Posterior cingulate gyrus (tissue), 11 donors: Measurements from ENCODE around the gene TNFRSF25.
"Not testable (repeated sequence)": the region's sequence is repeated elsewhere in the genome, so short reads cannot be mapped to it uniquely, and the experiment has no call there.

Source experiments
- DNase-seq, 10 donors: peaks; one replicate each; pipeline versions ENCODE4 v3.0.0 to v3.0.0-alpha.2; 2020 to 2021; ENCODE audit warnings: mixed read lengths in 3 of 10
- intact Hi-C: fragments of 100-400 bp; cut with DNase I; formaldehyde crosslinking; loops from one replicate; pipeline ENCODE4 v1.15.1; 2023

The TNFRSF25 gene

DNA sequence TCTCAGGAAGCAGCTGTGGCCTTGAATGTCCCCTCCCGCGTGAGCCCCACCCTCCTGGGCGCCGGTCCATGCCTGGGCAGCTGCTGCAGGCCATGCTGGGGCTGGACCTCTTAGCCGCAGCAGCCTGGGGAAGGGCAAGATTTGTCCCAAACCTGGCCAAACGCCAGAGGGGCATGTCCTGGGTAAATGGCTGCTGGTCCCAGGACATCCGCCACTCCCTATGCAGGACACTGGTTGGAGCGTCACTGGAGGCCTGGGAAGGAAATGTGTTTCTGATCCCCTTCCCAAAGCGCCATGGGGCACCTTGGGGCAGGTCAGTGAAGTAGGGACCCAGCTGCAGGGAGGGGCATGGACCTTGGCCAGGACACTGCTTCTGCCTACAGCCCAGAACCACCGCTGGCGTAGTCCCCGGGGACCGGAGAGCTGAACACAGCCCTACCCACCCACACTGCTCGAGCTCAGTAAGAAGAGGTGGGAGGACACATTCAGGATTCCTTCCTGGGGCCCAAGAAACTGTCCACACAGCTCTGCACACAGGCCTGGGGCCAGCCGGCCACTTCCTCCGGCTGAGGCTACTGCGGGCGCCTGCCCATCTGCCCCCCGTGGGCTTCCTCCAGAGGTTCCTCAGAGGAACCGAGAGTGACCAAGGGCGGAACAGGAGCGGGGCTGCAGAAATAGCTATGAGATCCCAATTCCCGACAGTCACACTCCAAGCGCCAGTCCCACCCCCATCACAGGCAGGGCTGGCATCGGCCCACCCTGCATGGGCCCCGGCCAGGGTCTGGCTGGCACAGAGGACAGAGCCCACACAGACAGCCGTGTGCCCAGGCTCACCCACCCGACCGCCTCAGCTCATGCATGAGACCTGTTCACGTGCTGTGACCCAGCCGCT is 36.3 kb upstream of the TNFRSF25 start:
- intact Hi-C loops: no loop called here
- peak in 5 of 10 donors; percentile 35 to 91 (median 40) for DNase-seq

DNA sequence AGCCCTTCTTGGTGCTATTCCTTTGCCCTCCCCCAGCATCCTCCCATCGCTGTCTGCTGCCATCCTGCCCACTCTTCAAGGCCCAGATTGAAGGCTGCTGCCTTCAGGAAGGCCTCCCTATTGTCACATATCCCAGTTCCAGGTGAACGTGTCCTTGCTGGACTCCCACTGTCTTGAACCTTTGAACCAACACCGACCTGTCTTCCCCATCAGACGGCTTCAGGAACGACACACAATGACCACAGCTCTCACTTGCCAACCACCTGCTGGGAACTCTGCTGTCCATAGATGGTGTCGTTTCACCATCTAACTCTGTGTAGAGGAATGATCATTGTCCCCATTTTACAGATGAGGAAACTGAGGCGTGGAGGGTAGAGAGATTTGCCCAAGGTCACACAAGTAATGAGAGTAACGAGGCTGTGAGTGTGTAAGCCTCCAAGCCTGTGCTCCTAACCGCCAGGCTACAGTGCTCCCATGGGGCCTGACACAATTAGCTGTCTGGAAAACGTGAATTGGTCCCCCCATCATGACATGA is 35.4 kb upstream of the TNFRSF25 start:
- no peak for DNase-seq
- intact Hi-C loops: no loop called here

DNA sequence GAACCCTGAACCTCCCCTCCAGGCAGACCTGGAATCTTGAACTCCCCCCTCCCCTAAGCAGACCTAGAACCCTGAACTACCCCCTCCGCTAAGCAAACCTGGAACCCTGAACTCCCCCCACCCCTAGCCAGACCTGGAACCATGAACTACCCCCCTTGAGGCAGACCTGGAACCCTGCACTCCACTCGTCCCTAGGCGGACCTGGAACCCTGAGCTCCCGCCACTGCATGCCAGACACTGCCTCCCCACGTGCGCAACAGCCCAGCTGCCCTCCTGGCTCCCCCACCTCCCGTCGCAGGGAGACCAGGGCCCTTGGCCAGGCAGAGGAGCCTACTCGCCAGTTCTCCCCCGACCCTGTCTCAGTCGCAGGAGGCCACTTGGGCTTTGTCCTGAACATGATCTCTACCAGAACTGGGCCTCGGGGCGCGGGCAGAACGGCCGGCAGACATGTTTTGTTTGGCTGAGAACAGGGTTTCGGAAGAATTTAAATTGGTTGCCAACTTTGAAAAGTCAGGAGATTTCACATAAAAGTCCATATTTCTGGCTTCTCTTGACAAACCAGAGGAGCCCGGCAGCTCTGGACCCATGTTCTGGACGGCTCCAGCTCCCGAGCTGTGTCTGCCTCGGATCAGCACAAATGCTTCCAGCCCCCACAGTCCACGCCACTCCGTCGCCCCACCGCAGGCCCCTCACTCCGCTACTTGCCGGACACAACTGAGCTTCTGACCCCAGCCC is 34.7 kb upstream of the TNFRSF25 start:
- no peak for DNase-seq
- intact Hi-C loops: no loop called here

DNA sequence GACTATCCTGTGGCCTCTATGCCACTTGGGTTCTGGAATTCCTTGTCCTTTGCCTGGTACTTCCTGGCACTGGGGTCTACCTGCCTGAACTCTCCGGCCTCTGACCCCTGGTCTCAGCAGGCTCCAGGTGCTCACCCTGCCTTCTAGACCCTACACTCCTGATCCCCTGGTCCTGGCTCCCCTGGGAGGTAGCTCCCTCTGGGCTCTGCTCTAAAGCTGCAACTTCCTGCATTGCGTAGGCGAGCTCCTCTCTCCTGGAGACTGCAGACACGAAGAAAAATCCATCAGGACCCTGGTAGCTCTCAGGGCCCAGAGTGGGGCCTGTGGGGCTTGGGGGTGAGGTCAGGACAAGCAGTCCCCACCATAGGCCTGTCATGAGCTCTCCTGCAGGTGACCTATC is 33.3 kb upstream of the TNFRSF25 start:
- peak in 1 of 10 donors; percentile 89 for DNase-seq
- intact Hi-C loops: no loop called here

DNA sequence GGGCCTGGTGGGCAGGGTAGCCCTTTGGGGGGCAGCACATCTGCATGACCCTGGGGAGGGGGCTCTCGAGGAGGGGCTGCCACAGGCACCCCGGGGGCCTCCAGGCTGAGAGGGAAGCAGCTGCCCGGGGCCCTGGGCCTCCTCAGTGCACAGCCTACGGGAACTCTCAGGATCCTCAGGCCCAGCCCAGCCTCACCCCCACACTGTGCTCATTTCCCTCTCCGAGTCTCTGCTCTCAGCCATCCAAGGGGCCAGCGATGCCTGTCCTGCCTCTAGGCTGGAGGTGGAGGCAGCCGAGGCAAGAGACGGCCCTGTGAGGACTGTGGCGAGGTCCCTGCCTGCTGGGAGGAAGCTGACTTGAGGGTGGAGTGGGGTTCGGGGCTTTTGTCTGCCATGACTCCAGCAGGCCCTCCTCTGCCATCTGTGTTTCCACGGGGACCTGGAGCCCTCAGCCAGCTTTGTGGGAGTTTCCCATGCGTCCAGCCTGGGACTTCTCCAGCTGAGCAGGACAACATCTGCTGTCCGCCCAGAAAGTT is 32.7 kb upstream of the TNFRSF25 start:
- peak in 1 of 10 donors; percentile 84 for DNase-seq
- intact Hi-C loops: no loop called here

DNA sequence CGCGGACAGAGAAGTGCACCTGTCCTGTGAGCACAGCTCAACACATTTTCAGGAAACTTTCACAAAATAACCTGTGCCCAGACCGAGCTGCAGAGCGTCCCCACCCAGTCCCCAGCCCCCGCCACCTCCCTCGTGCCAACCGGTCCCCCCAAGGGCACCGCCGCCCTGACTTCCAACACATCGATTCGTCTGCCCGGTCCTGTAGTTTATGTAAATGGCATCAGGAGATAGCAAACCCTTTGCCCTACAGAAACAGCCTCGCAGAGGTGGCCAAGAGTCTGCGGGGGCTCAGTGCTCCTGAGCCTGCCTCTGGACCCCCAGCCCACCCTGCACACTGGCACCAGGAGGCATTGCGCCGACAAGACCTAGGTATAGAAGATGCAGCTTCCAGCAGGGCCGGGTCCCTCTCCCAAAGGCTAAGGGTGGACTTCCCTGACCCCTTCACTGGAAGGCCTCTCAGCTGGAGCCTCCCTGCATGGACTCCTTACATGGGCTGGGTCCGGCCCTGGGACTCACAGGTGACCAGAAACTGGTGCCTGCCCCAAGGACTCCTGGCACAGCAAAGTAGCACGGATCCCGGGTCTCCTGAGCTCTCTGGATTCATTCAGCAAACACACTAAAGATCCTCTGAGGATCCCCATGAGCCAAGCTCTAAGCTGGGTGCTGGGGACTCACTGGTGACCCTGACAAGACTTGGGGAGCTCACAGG is 32.0 kb upstream of the TNFRSF25 start:
- DNase-seq: peak in 1 of 10 donors; percentile 81
- intact Hi-C loops: no loop called here

DNA sequence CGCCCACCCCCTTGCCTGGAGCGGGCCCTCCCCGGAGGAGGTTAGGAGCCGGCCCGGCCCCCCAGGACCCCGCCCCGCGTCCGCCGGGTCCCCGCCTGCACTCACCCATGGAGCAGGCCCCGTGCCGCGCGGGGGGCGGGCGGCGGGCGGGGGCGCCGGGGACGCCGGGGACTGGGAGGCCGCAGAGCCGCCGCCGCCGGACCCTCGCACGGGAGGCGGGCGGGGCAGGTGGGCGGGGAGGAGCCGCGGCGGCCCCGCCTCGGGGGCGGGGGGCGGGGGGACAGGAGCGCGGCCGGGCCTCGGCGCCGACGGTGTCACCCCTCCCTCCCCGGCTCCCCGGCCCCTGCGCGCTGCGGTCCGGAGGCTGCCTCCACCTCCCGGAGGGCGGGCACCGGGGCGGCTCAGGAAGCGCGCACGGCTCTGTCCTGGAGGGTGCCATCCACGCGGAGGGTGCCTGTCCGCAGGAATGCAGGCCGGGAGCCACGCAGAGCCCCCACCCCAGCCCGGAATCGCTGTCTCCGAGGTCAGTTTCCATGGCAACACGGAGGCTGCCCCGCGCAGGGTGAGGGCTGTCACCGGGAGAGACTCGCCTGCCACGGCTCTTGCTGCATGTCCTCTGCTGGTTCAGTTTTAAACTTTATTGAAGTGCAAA is 31.4 kb upstream of the TNFRSF25 start:
- intact Hi-C loops: no loop called here
- DNase-seq: peak in 6 of 10 donors; percentile 28 to 91 (median 66)

DNA sequence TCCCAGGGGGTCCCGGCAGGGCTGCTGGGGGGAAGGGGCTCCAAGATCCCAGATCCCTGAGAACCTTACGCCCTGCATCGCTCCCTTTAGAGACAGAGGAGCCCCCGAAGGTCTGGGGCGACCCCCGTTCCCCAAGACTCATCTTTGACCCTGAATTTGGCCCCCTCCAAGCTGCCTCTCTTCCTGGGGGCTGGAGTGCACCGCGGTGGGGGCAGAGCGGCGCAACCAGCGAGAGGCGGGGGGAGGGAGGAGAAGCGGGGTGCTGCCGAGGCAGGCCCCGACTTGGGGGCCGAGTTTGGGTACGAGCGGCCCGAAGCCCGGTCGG is 30.9 kb upstream of the TNFRSF25 start:
- intact Hi-C loops: no loop called here
- DNase-seq: no peak

DNA sequence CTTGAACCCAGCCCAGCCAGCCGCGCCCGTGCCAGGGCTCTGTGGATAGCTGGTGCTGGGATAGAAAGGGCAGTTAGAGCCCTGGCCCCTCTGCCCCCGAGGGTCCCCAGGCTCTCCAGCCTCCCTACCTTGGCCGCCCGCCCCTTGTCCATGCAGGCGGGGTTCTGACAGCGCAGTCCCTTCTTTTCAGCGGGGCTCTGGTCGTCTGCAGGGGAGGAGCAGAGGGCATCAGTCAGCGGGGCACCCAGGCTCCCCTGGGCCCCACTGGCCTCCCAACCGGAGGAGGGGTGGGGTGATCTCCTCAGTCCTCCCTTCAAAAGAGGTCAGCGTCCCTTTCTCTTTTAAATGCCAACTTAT is 30.4 kb upstream of the TNFRSF25 start:
- intact Hi-C loops: no loop called here
- DNase-seq: peak in 1 of 10 donors; percentile 77

DNA sequence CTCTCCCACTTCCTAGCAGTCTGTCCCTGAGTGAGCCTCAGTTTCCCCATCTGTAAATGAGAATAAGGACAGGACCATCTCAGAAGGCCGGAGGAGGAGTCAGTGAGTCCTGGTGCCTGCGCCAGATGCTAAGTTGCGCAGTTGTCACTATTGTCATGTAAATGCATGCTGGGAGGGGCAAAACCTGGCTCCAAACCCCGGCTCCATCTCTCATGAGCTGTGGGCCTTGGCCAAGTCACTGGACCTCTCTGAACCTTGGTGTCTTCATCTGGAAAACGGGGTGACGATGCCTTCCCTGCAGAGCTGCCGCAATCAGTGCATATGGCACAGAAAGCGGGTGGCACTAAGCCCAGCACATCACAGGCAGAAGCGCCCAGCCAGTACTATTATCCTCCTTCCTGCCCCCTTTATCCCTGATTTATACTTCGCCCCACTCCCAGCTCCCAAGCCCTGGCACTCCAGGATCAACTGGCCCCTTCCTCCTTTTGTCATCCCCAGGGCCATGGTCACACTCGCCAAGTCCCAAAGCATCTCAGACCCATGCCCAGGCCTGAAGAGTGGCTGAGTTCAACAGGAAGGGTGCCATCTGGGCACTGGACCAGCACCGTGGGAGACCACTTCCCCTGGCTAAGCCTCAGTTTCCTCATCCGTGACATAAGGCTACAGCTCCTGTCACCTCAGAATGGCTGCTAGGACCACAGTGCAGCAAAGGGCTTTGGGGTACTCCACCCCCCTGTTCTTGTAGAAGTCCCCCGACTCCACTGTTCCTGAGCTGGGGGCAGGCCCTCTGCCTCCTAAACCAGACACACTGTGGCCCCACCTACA is 29.8 kb upstream of the TNFRSF25 start:
- intact Hi-C loops: no loop called here

DNA sequence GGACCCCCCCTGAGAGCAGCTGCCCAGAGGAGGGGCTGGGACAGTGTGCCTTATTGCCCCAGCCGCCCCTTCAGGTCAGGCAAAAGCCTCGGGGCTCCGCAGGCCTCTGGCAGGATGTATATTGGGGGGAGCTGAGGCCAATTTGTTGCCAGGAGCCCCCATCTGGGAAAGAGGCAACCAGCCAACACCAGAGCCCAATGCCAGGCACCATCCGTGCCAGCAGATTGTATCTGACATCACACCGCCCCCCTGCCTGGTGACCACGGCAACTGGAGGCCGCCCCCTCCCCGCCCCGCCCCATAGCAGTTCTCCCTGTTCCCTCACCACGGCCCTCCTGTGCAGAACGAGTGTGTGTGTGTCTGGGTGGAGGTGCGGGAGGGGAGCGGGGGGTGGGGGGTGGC is 29.1 kb upstream of the TNFRSF25 start:
- peak in 5 of 10 donors; percentile 41 to 89 (median 69) for DNase-seq
- intact Hi-C loops: no loop called here

More for the DNA sequence above, 29.8 kb upstream of the TNFRSF25 start:
- DNase-seq: peak in 3 of 10 donors; percentile 47 to 88 (median 57)

DNA sequence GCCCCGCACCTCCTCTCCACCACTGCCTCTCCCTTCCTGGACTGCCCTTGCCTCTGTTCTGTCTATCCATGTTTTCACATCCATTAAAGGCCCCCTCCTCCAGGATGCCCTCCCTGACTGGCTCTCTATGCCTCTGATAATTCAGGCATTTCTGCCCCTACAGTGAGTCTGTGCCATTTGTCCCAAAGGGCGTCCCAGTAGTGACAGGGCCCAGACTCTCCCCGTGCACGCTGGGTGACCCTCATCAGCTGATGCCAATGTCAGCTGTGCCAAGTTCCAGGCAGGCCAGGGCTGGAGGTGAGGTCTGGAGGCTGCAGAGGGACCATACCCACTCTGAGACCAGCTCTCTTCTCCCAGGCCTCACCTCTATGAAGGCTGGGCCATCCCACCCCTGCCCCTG is 28.7 kb upstream of the TNFRSF25 start:
- no peak for DNase-seq
- intact Hi-C loops: no loop called here

DNA sequence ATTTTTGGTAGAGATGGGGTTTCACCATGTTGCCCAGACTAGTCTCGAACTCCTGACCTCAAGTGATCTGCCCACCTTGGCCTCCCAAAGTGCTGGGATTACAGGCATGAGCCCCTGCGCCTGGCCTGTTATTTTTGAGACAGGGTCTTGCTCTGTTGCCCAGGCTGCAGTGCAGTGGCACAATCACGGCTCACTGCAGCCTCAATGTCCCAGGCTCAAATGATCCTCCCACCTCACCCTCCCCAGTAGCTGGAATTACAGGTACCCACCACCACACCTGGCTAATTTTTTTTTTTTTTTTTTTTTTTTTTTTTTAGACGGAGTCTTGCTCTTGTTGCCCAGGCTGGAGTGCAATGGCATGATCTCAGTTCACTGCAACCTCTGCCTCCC is 27.9 kb upstream of the TNFRSF25 start:
- intact Hi-C loops, DNase-seq: not testable (repeated sequence)

DNA sequence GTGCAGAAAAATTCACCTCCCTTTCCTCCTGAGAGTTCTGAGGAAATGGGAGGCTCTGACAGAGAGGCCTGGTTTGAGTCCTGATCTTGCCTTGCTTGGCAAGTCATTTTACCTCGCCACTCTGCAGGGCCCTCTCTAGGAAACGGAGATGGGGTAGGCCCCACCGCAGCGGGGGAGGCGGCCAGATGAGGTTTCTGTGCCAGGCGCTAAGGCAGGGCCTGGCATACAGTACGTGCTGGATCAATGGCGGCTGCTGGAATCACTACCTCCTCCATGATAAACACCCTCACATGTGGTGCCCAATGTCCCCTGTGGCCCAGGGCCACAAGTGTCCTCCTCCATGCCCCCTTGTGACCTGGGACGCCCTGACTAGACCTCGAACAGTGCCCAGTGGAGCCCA is 26.0 kb upstream of the TNFRSF25 start:
- intact Hi-C loops: no loop called here
- peak in 1 of 10 donors; percentile 67 for DNase-seq

DNA sequence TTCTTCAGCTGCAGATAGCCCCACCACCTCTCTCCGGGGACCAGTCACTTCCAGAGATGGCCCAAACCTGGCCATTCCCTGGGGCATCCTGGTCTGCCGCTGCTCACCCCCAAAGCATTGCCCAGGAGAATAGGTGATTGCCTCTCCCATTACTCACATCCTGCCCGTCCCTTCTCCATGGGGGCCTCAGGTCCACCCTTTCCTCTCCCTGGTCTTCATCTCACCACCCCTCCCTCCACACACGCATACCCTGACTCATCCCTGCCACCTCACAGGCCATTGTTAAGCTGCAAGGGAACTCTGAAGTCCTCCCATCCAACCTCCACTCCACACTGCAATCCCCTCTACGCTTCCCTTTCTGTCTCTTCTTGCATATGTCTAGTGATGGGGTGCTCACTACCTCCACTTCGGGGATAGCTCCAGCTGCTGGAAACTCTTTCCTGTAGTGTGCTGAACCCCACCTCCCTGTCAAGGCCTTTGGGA is 25.5 kb upstream of the TNFRSF25 start, which contains the start of gene PLEKHG5:
PLEKHG5 (minus strand) TSS at position 188 of the 483 bp plus-strand sequence. CDS start 14,096 bp downstream, outside the sequence.
- DNase-seq: peak in 1 of 10 donors; percentile 66

DNA sequence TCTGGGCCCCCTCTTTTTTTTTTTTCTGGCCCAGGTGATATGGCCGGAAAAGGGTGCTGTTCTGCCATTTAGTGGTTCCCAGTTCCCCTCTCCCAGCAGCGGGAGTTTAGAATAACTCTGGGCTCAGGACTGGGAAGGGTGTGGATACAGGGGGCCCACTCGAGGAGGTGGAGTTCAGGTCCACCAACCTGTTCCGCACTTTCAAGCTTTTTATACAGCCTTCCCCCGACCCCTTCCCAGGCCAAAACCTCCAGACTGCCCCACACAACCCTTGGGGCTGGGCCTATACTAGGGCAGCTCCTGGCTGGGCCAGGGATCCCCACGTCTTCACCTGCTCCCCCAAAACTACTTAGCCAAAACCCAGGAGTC is 25.1 kb upstream of the TNFRSF25 start:
- DNase-seq: no peak
- intact Hi-C loops: no loop called here

More for the DNA sequence above, 25.5 kb upstream of the TNFRSF25 start, which contains the start of gene PLEKHG5:
- intact Hi-C loops: no loop called here

DNA sequence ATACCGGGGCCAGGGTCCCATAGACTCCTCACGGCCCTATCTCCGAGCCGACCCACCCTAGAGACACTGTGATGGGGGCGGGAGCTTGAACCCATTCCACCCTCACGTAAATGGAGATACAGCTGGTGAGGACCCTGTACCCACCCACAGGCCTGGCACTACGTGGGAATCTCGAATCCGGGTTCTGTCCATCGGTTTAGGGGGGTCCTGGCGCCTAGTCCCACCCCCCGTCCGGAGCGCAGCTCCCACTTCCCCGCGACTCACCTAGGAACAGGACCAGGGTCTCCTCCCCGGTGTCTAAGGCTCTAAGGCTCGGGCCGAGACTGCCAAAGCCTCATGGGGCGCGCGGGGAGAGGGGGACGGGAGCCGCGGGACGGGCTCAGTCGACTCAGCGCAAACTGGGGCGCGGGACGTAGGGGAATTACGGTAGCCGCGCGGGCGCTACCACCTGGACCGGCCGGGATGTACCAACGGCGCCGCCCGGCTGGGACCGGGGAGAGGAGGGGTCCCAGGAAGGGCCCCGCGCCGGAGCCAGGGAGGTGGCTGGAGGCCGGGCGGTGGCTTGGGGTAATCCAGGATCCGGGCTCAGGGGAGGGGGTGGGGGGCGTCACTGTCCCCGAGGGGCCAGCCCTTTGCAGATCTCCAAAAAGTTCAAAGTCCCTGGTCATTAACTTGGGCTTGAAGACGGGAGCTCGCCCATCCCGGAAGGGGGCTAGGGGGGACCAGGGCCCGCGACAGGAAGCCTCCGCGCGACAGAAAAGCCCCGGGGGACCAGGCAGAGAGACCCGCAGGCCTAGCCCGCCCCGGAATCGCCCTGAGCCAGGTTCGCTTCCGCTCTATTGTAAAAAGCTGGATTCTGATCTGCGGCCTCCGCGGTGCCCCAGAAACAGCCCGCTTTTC is 24.5 kb upstream of the TNFRSF25 start:
- peak in 8 of 10 donors; percentile 50 to 93 (median 60) for DNase-seq
- intact Hi-C loops: no loop called here

DNA sequence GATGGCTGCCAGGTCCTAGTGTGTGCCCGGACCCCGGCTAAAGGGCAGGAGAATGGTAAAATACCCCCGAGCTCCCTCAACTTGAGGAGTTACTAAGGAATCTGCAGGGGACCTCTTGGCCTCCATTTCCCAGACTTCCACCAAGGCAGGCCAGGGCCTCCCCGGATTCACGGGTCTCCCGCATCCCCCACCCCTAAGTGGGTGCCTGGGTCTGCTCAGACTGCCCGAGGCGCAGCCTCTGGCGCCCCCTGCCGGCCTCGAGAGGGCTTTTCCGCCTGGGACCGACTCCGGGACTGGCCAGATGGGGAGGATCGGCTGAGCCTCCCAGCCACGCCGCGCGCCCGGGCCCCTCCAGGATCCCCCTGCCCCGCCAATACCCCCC is 23.8 kb upstream of the TNFRSF25 start:
- intact Hi-C loops: loop anchor here (5.0 kb wide), 1 partner anchor 33 kb away; no protein-coding TSS in a partner anchor
- DNase-seq: peak in 9 of 10 donors; percentile 58 to 96 (median 74)
